GM12878 (cell line): ENCODE results near the gene OCA2. TPM values are rescaled to one million over a fixed set of nuclear protein-coding genes. Genes with fewer than 3 reads are reported as not detected.

Experiments used
- ATAC-seq: fragments of 200-7000 bp; cut with Tn5 transposase; 3 replicates; pipeline ENCODE4 v1.9.1; 2020; ENCODE audit warnings: mild to moderate bottlenecking, moderate library complexity
- BruUV-seq: library from RNA; stranded (reverse); fragments of 400-500 nt; replicated peaks from 2 replicates; lab custom pipeline; 2021; lab: Mats Ljungman, UMichigan
- CTCF ChIA-PET: fragments of 300-600 bp; sonication (Branson Sonifier 250); formaldehyde crosslinking; extraction: SDS; loops from one replicate; lab custom pipeline; 2021; ENCODE audit warnings: inconsistent platforms; lab: Yijun Ruan, JAX
- POLR2A ChIA-PET: fragments of 350-600 bp; formaldehyde crosslinking; extraction: SDS; loops from one replicate; lab custom pipeline; 2021; ENCODE audit warnings: inconsistent platforms; lab: Charles Lee
- RAD21 ChIA-PET: fragments of 300-600 bp; sonication (Branson Sonifier 250); formaldehyde crosslinking; loops from one replicate; lab custom pipeline; 2023; ENCODE audit warnings: antibody characterized with exemption; ENCODE audit not compliant: unreplicated experiment; lab: Charles Lee
- SMC1A ChIA-PET: fragments of 300-600 bp; sonication (Branson Sonifier 250); formaldehyde crosslinking; loops from one replicate; lab custom pipeline; 2023; ENCODE audit not compliant: unreplicated experiment, uncharacterized antibody; lab: Charles Lee
- DNase-seq: peaks from one replicate; pipeline ENCODE4 v3.0.0-alpha.2; 2011; ENCODE audit warnings: low read depth, low spot score
- FAIRE-seq: peaks from 3 replicates; lab custom pipeline; 2011; peaks lifted over from hg19 to GRCh38; lab: Jason Lieb, UNC
- H2AFZ ChIP-seq: 2 replicates; pipeline ENCODE4 v1.6.0; 2011; ENCODE audit warnings: low read depth, low read length, control low read depth; ENCODE audit not compliant: control insufficient read depth
- H3K27ac ChIP-seq: 2 replicates; pipeline ENCODE4 v1.5.1; 2011; ENCODE audit warnings: control low read depth; ENCODE audit not compliant: control insufficient read depth, insufficient read depth
- H3K27me3 ChIP-seq, 2 experiments: replicated peaks in 1 of 2; 2 replicates each; pipeline versions ENCODE4 v1.6.0 to v1.6.1; 2011; ENCODE audit warnings: low read length in 1 of 2; ENCODE audit not compliant: control insufficient read depth in 2 of 2, insufficient read depth in 2 of 2
- H3K36me3 ChIP-seq, 2 experiments: 2 replicates each; pipeline ENCODE4 v1.5.1; 2011; ENCODE audit warnings: low read length in 1 of 2; ENCODE audit not compliant: control insufficient read depth in 2 of 2, insufficient read depth in 2 of 2
- H3K4me1 ChIP-seq: 2 replicates; pipeline ENCODE4 v1.6.1; 2011; ENCODE audit warnings: mild to moderate bottlenecking, low read length, moderate library complexity, mixed read lengths; ENCODE audit not compliant: control insufficient read depth, insufficient read depth
- H3K4me2 ChIP-seq: 2 replicates; pipeline ENCODE4 v1.6.0; 2011; ENCODE audit warnings: control low read depth; ENCODE audit not compliant: control insufficient read depth, insufficient read depth
- H3K4me3 ChIP-seq: fragments of 200-600 bp; sonication (generic); 2 replicates; pipeline ENCODE4 v1.5.1; 2016
- H3K79me2 ChIP-seq: 2 replicates; pipeline ENCODE4 v1.6.0; 2011; ENCODE audit warnings: low read length; ENCODE audit not compliant: control insufficient read depth, insufficient read depth
- H3K9ac ChIP-seq: 2 replicates; pipeline ENCODE4 v1.8.0; 2011; ENCODE audit warnings: low read length, control low read depth, mixed read lengths; ENCODE audit not compliant: control insufficient read depth, insufficient read depth
- H3K9me3 ChIP-seq: replicated peaks from 3 replicates; pipeline ENCODE4 v1.5.1; 2011; ENCODE audit warnings: mild to moderate bottlenecking, low read length; ENCODE audit not compliant: control insufficient read depth, insufficient read depth
- H4K20me1 ChIP-seq: 2 replicates; pipeline ENCODE4 v1.6.0; 2011; ENCODE audit not compliant: control insufficient read depth, insufficient read depth
- EP300 ChIP-seq, 2 experiments: fragments of 150-350 bp in 1 of 2; IDR thresholded peaks; 2 replicates each; pipeline ENCODE4 v1.6.1; 2011 to 2012; ENCODE audit warnings: low read depth in 2 of 2, low read length in 2 of 2, borderline replicate concordance in 1 of 2, improper control_type of control experiment in 1 of 2, inconsistent platforms in 1 of 2; ENCODE audit not compliant: control insufficient read depth in 1 of 2
- HCFC1 ChIP-seq: fragments of 150-350 bp; IDR thresholded peaks from 2 replicates; pipeline ENCODE4 v1.6.1; 2014; ENCODE audit warnings: low read length
- PAX5 ChIP-seq: IDR thresholded peaks from 2 replicates; pipeline ENCODE4 v1.6.1; 2011; ENCODE audit warnings: low read depth, low read length, borderline replicate concordance
- RELB ChIP-seq: fragments of 450-650 bp; IDR thresholded peaks from 2 replicates; pipeline ENCODE4 v1.6.1; 2017; ENCODE audit warnings: low read depth, mild to moderate bottlenecking, moderate library complexity
- USF1 ChIP-seq: IDR thresholded peaks from 2 replicates; pipeline ENCODE4 v1.6.1; 2011; ENCODE audit warnings: borderline replicate concordance, low read depth, mild to moderate bottlenecking, moderate library complexity, mixed read lengths, low read length; ENCODE audit not compliant: insufficient read depth; ENCODE audit errors: extremely low read length
- ZBTB33 ChIP-seq: fragments of 450-650 bp; IDR thresholded peaks from 2 replicates; pipeline ENCODE4 v1.6.1; 2017; ENCODE audit warnings: mild to moderate bottlenecking
- WGBS: methylation state at CpG from one replicate; pipeline ENCODE4 v1.1.6; 2016; ENCODE audit warnings: low lambda C conversion rate; ENCODE audit not compliant: insufficient replicate concordance, insufficient coverage; ENCODE audit errors: missing lambda C conversion rate; 5-methylcytosine and 5-hydroxymethylcytosine counted together
- in situ Hi-C: fragments of 300-500 bp; cut with MboI; formaldehyde crosslinking; loops from 9 replicates; pipeline ENCODE4 v1.14.3; 2018; ENCODE audit warnings: mixed read lengths
- intact Hi-C: fragments of 100-400 bp; cut with micrococcal nuclease; formaldehyde crosslinking; loops from one replicate; pipeline ENCODE4 v1.14.2; 2022; ENCODE audit not compliant: unreplicated experiment
- polyA plus RNA-seq, 11 experiments: library from polyadenylated mRNA; depleted of rRNA in 4 of 11; unstranded in 6 of 11; stranded (reverse) in 5 of 11; fragments of >200 nt; fragmentation: Nextera tagmentation in 4 of 11; fragmentation: Illumina TruSeq in 1 of 11; extraction: Ambion mirVana in 4 of 11; extraction: Trizol in 1 of 11; gene quantifications; 1 replicate in 1 of 11; 2 replicates in 10 of 11; pipeline versions ENCODE4 v1.2.1 to v1.2.3, GENCODE V29; 2011 to 2016; ENCODE audit warnings: inconsistent platforms in 2 of 11, missing spikeins in 2 of 11, low read depth in 1 of 11
- total RNA-seq, 4 experiments: library from RNA; depleted of rRNA in 3 of 4; stranded (reverse); fragments of >200 nt in 3 of 4; fragmentation: Illumina TruSeq in 1 of 4; extraction: Trizol in 1 of 4; gene quantifications; 2 replicates each; pipeline versions ENCODE4 v1.2.1 to v1.2.3, GENCODE V29; 2013 to 2021

OCA2 gene
- total and polyA plus RNA-seq, 10 of the 15 experiments (the other 5 are each of a cell fraction or from before 2014, with no cell fraction given), result 0.04 to 1.8 TPM; not detected in 8

GRCh38 chr15:28114721-28115622 is 15.9 kb upstream of the OCA2 start (continued):
- TF ChIP-seq ZBTB33, result no peak
- TF ChIP-seq, all 136 proteins: peak for 0

- RAD21 ChIA-PET, result no interaction called here
- TF ChIP-seq RELB (no peak), USF1 (no peak), EP300 (IDR thresholded peaks at IDR 0.05; ENCODE audit: borderline replicate concordance in 1 of 2, control insufficient read depth in 1 of 2, low read depth in 2 of 2, low read length in 2 of 2) (no peak), HCFC1 (no peak), PAX5 (no peak)
- intact Hi-C loops (no loop called here), in situ Hi-C loops (no loop called here)
- WGBS, result 82% methylated on average over 4 of the region's 4 CpGs
- Histone ChIP-seq H4K20me1 (no peaks in the 10 kb centered on the region), H3K9me3 (no peaks in the 10 kb centered on the region), H2AFZ (no peak overlapping the region), H3K9ac (no peak overlapping the region), H3K4me1 (no peaks in the 10 kb centered on the region), H3K79me2 (no peaks in the 10 kb centered on the region), H3K27me3 (no peaks in the 10 kb centered on the region), H3K4me2 (no peak overlapping the region), H3K4me3 (no peak overlapping the region), H3K27ac (no peak overlapping the region), H3K36me3 (peaks cover 10 to 29% of the 10 kb centered on the region in 2 experiments)
- CTCF ChIA-PET, result interaction anchor here (0.7 kb wide), 1 partner anchor 12 kb away, joined by 3 read pairs; no protein-coding TSS in a partner anchor
- ATAC-seq, result no peak
- SMC1A ChIA-PET, result no interaction called here
- POLR2A ChIA-PET, result no interaction called here
- no peak for FAIRE-seq
- no TSS peak for BruUV-seq
- DNase-seq, result no peak
Observed at GRCh38 chr15:28114114-28114455, 15.0 kb upstream of the OCA2 start.
